IMR-90 (cell line): ENCODE data around the gene BICD1.

Experiments used
- BHLHE40 ChIP-seq: fragments of 150-350 bp; IDR thresholded peaks from 2 replicates; pipeline ENCODE4 v1.6.1; 2016; ENCODE audit warnings: mild to moderate bottlenecking, low read depth, low read length
- CEBPB ChIP-seq: IDR thresholded peaks from 2 replicates; pipeline ENCODE4 v1.6.1; 2012; ENCODE audit warnings: low read depth, low read length, improper control_type of control experiment
- FOS ChIP-seq: fragments of 150-350 bp; IDR thresholded peaks from 2 replicates; pipeline ENCODE4 v1.6.1; 2016; ENCODE audit warnings: low read depth, low read length
- MXI1 ChIP-seq: IDR thresholded peaks from 2 replicates; pipeline ENCODE4 v1.6.1; 2012; ENCODE audit warnings: low read depth, mild to moderate bottlenecking, low read length, moderate library complexity, borderline replicate concordance
- POLR2A ChIP-seq: IDR thresholded peaks from 2 replicates; pipeline ENCODE4 v1.6.1; 2012; ENCODE audit warnings: mild to moderate bottlenecking, low read depth, low read length
- RAD21 ChIP-seq: IDR thresholded peaks from 2 replicates; pipeline ENCODE4 v1.6.1; 2012; ENCODE audit warnings: low read length, improper control_type of control experiment
- RCOR1 ChIP-seq: IDR thresholded peaks from 2 replicates; pipeline ENCODE4 v1.6.1; 2012; ENCODE audit warnings: mild to moderate bottlenecking, low read length, improper control_type of control experiment; ENCODE audit not compliant: insufficient replicate concordance
- RFX5 ChIP-seq: IDR thresholded peaks from 2 replicates; pipeline ENCODE4 v1.8.0; 2012; ENCODE audit warnings: low read depth, mild to moderate bottlenecking, low read length, moderate library complexity
- SMC3 ChIP-seq: fragments of 150-350 bp; IDR thresholded peaks from 2 replicates; pipeline ENCODE4 v1.6.1; 2016; ENCODE audit warnings: low read depth, mild to moderate bottlenecking, antibody characterized with exemption, low read length, moderate library complexity
- TF ChIP-seq, protein P1 (sequence below): conservative IDR thresholded peaks from 2 replicates; pipeline ENCODE4 v1.5.1; 2012; ENCODE audit warnings: mild to moderate bottlenecking, low read depth, low read length, improper control_type of control experiment

DNA sequence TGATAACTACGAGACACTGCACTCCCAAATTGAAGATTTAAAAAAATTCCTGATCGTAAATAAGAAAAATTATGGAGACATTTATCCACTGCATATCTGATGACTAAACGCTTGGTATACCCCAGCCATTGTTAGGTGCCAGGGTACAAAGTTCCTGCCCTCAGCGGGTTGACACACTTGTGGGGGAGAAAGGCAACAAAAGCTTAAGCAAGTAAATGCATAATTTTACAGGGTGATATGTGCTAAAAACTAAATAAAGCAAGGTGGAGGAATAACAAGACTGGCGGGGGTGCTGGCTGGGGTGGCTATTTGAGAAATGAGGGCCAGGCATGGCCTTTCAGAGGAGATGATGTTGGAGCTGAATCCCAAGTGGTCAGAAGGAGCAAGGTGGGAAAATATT is 25.0 kb downstream of the BICD1 start:
- TF ChIP-seq MXI1, result no peak
- TF ChIP-seq, protein P1, sequence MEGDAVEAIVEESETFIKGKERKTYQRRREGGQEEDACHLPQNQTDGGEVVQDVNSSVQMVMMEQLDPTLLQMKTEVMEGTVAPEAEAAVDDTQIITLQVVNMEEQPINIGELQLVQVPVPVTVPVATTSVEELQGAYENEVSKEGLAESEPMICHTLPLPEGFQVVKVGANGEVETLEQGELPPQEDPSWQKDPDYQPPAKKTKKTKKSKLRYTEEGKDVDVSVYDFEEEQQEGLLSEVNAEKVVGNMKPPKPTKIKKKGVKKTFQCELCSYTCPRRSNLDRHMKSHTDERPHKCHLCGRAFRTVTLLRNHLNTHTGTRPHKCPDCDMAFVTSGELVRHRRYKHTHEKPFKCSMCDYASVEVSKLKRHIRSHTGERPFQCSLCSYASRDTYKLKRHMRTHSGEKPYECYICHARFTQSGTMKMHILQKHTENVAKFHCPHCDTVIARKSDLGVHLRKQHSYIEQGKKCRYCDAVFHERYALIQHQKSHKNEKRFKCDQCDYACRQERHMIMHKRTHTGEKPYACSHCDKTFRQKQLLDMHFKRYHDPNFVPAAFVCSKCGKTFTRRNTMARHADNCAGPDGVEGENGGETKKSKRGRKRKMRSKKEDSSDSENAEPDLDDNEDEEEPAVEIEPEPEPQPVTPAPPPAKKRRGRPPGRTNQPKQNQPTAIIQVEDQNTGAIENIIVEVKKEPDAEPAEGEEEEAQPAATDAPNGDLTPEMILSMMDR, result no peak
- TF ChIP-seq RAD21, result no peak
- no peak for TF ChIP-seq RCOR1
- TF ChIP-seq POLR2A, result no peak
- no peak for TF ChIP-seq BHLHE40
- TF ChIP-seq SMC3, result no peak
- no peak for TF ChIP-seq RFX5
- TF ChIP-seq FOS, result no peak
- no peak for TF ChIP-seq CEBPB
